ENCODE data around the gene PRX.
"Not testable (repeated sequence)": the region's sequence is repeated elsewhere in the genome, so short reads cannot be mapped to it uniquely, and the experiment has no call there.

PRX gene

DNA sequence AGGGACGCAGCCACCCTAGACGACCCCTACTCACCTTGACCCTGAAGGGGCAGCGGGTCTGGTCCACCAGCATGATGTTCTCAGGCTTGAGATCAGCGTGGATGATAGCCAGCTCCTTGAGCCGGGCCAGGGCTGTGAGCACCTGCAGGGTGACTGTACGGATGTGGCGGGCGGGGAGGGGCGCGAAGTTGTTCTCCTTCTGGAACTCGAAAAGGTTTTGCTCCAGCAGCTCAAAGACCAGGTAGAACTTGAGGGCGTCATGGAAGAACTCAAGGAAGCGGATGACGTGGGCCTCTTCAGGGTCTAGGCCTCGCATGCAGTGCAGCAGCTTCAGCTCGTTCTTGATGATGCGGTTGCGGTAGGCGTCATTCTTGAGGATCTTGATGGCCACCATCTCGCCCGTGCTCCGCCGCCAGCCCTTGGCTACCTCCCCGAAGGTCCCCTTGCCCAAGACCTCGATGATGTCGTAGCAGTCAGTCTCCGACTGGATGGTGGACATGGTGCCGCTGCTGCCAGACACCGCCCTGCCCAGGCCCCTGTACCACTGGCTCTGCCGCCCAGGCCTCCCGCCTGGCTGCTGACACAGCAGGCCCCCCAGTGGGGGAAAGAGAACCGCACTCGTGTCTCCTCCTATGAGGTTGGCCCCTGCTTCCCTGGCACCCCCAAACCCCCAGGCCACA lies 23.6 kb downstream of the PRX start:
- no peak for DNase-seq

DNA sequence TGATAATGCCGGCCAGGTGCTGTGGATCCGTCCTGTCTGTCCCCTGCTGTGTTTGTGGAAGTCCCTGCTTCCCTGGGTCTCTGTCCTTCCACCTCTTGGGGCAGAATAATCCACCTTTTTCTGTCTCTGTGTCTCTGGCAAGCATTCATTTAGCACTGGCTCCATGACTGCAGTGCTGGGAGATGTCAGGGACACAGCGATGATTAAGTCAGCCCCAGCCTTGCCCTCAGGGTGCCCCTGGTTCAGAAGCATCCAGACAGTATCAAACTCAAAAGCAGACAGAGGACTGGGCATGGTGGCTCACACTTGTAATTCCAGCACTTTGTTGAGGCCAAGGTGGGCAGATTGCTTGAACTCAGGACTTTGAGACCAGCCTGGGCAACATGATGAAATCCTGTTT lies 24.7 kb downstream of the PRX start:
- no peak for DNase-seq

DNA sequence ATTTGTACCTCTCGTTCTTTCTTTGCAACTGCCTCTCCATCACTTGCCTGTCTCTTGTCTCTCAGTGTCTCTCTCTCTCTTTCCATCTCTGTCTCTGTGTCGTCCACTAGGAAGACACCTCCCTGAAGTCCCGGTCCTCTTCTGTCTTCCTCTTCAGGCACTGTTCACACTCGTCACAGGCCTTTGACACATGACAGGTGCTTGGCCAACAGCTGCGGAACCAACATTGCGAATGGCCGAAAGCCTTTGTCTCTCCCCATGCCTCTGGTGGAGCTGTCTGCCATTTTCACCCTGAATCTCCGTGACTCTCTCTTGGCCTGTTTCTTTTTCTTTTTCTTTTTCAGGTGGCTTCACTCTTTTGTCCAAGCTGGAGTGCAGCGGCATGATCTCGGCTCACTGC lies 26.0 kb downstream of the PRX start:
- DNase-seq = no peak

DNA sequence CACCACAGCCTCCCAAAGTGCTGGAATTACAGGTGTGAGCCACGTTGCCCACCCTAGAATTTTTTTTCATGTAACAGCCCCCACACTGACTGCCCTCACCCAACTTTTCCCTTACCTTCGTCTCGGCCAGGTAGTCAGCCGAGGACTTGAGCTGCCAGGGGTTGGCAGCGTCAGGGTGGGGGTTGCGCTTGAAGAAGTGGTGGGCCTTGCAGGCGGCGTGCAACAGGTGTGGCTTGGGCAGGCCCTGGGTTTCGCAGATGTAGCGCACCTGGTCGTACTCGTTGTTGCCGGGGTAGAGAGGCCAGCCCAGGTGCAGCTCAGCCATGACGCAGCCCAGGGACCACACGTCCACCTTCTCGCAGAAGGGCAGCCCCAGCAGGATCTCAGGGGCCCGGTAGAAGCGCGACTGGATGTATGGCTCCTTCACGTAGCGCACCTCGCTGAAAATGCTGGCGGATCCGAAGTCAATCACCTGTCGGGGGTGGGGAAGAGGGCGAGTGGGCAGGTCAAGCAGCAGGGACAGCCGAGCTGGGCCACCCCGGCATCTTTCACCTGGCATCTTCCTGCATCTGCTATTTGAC lies 29.4 kb downstream of the PRX start:
- no peak for DNase-seq

DNA sequence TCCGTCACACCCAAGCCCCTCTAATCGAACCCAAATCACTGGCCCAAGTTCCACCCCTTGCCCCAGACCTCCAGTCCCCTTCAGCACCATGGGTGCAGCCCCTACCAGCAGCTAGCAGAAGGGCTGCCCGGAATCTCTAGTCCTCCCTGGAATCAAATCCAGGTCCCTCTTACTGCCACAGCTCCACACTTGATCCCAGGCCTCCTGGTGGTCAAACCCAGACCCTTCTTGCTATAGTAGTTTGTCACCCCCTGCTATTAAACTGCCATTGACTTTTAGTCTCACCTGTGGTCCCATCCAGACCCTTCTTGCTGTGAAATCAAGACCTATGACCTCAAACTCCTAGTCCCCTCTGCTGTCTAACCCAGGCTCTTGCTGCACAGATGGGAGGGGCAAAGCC lies 31.9 kb downstream of the PRX start:
- no peak for DNase-seq

DNA sequence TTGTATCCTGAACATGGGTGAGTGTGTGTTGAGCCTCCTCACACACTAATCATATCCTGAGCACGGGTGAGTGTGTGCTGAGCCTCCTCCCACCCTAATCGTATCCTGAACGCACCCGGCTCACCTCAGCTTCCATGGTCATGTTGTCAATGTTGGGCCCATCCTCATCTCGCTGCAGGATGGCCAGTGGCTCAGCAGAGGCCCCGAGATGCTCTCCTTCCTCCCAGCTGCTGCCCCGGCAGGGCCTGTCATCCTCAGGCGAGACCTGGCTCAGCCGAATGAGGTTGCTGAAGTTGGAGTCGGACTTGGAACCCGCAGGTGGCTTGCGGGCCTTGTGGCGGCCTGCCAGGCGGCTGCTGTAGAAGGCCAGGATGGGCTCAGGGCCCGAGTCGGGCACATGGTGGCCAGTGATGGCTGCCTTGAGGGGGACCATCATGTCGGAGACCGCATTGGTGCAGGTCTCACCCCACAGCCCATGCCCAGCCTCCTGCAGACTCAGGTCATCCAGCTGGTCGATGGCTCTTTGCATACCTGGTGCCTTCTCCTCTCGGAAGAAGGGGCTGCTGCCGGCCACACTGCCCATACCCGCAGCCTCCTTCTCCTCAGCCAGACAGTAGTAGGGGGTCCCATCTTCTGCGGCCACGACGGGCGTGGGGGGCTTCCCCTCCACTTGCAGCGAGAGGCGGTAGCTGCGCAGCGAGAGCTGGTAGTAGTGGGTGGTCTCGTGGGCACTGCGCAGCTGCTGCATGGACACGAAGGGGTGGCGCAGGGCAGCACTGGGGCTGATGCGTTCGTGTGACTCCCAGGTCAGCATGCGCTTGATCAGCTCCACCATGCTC lies 32.8 kb downstream of the PRX start:
- no peak for DNase-seq

DNA sequence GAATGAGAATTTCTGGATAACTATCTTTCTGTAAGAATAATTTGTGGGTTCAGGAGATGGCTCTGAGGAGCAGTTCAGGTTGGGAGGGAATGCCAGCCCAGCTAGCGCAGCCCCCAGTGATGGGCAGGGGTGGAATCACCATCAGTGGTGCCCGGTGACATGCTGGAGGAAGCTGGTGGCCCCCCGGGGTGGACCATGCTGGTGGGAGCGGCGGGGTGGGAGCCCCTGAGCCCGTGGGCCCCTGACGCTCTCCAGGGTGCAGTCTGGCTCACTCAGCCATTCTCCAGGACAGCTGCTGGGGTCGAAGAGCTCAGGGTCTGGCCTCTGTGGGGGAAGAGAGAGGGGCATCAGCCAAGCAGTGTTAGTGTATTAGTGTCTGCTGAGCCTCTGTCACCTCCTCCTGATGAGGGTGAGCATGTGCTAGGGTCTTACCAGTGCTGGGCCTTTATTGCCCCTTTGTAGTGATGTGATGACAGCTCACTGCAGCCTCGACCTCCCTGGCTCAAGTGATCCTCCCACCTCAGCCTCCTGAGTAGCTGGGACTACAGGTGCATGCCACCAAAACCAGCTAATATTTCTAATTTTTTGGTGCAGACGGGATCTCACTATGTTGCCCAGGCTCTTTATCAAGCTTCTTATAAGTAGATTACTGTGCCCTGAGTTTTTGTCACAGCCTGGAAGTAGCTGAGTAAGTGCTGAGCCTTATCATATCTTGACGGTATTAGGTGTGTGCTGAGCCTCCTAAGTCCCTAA lies 33.6 kb downstream of the PRX start:
- DNase-seq = no peak

DNA sequence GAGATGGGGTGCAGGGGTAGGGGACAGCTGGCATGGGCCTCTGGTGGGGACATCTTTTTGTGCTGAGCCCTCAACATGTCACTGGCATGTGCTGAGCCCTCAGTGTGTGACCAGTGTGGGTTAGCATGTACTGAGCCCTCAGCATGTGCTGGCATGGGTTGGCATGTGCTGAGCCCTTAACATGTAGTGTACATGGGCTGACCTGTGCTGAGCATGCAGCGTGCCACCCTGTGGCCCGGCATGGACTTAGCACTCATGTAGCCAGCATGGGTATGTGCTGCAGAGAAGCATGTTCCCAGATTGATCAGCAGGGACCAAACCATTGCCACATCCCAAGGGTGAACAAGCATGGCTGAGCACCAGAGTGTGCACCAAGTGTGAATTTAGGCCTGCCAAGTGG lies 34.7 kb downstream of the PRX start:
- DNase-seq = no peak

DNA sequence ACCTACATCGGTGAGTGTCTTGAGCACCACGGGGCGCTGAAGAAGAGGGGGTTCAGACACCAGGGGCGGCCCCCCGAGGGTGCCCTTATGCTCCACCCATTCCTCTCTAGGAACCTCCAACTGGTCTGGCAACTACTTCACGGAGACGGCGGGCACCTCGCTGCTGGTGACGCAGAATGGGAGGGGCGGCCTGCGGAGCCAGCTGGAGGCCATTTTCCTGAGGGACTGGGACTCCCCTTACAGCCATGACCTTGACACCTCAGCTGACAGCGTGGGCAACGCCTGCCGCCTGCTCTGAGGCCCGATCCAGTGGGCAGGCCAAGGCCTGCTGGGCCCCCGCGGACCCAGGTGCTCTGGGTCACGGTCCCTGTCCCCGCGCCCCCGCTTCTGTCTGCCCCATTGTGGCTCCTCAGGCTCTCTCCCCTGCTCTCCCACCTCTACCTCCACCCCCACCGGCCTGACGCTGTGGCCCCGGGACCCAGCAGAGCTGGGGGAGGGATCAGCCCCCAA lies 35.2 kb downstream of the PRX start:
- no peak for DNase-seq

DNA sequence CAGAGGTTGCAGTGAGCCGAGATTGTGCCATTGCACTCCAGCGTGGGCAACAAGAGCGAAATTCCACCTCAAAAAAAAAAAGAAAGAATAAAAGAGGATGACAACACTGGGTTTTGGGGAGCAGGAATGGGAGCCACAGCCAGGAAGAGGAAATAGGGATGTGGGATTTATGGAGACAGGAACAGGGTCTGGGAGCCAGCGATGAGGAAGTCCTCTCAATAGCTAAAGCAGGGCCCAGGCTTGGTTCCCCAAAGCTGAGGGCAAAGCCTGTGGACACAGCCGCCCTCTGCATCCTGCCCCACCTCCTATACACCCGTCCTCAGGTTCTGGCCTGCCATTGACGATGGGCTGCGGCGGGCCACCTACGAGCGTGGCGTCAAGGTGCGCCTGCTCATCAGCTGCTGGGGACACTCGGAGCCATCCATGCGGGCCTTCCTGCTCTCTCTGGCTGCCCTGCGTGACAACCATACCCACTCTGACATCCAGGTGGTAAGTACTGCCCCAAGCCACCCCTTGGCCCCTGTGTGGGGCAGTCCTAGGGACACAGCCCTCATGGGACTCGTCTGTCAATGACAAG lies 36.8 kb downstream of the PRX start:
- DNase-seq = no peak

DNA sequence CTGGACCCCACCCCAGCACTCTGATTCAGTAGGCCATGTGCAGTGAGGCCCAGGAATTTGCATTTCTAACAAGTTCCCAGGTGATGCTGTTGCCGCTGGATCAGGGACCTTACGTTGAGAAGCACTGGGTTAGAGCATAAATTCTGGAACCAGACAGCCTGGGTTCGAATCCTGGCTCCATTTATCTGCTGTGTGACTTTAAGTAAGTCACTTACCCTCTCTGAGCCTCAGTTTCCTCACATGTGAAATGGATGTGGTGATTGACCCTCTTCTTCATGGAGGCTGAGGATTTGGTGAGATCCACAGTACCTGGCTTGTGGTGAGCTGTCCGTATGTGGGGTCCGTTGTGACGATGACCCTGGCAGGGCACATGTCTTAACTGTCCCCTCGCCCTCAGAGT lies 39.1 kb downstream of the PRX start:
- no peak for DNase-seq

DNA sequence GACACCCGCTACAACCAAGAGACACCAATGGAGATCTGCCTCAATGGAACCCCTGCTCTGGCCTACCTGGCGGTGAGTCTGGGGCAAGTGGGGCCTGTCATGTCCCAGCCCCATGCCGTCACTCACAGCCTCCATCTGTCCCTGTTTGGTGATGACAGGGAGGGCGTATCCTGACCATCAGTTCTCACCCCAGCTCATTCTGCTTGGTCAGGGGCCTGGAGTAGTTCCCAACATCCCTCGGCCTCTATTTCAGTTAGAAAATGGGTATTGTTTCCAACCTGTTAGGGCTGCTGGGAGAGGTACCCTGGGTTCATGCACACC lies 41.4 kb downstream of the PRX start:
- DNase-seq = no peak

DNA sequence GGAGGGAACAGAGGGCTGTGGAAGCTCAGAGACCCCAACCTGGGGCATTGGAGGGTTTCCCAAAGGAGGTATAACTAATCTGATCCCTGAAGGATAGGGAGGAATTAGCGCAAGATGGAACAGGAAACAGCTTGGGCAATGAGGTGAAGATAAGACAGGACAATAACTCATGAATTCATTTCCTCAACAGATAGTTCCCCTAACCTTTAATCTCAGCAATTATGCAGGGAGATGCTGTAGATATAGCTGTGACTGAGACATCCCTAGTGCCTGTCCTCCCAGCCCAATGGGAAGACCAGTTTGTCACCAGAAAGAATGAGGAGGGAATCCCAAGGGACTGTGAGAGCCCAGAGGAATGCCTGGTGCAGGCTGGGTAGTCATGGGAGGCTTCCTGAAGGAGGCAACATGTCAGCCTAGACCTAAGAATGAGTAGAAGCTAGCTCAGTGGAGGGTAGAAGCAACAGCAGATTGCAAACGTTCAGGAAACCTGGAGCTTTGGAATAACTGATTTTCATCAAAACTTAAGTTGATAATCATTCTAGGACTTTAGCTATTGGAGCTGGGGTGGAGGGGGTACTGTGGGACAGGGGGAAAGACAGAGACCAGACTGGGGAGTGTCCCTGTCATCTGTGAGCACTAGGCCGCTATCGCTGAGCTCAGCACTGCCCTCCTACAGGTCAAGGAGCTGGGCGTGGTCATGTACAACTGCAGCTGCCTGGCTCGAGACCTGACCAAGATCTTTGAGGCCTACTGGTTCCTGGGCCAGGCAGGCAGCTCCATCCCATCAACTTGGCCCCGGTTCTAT lies 42.0 kb downstream of the PRX start:
- no peak for DNase-seq

DNA sequence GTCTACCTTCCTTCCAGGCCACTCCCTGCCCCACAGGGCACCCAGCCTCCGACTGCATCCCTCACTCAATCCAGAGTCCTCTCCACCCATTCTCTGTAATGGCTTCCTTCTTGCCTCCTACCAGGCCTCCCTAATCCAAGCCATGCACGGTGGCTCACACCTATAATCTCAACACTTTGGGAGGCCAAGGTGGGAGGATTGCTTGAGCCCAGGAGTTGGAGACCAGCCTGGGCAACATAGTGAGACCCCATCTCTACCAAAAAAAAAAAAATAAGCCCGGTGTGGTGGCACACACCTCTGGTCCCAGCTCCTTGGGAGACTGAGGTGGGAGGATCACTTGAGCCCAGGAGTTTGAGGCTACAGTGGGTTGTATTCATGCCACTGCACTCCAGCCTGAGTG lies 42.9 kb downstream of the PRX start:
- not testable (repeated sequence) for DNase-seq

DNA sequence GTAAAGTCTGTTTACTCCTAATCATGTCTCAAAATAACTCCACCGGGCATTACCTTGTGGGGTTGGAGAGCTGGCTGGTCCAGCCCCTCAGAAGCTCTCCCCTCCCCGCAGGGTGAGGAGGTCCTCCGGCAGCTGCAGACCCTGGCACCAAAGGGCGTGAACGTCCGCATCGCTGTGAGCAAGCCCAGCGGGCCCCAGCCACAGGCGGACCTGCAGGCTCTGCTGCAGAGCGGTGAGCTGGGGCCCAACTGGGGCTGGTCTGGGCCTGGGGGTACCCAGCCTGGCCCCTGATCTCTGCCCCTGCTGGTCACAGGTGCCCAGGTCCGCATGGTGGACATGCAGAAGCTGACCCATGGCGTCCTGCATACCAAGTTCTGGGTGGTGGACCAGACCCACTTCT lies 43.4 kb downstream of the PRX start:
- DNase-seq = no peak

DNA sequence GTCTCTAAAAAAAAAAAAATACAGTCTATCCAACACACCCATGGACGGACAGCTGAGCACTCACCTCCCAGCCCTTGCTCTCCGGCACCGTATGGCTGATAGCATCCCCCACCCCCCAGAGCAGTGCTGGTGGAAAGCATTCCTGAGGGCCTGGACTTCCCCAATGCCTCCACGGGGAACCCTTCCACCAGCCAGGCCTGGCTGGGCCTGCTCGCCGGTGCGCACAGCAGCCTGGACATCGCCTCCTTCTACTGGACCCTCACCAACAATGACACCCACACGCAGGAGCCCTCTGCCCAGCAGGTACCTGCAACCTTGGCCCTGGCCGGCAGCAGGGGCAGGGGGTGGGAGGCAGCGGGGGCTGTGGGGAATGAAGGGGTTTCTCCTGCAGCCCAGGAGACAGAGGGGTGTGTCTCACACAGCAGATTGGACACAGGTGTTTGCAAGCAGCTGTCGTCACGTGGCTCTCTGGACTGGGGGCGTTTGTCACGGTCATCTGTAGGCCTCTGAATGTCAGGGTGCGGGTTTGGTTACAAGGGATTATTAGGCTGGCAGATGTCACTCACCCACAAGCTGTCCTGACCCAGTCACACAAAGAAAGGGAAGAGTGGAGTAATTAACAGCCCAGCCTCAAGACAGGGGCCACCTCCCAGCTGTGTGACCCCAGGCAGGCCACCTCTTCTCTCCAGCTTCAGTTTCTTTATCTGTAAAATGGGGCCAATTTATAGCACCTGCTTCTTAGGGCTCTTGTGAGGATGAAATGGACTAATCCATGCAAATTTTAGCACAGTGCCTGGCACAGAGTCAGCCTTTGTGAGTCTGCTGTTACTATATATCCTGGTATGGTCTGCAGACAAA lies 45.4 kb downstream of the PRX start:
- no peak for DNase-seq

DNA sequence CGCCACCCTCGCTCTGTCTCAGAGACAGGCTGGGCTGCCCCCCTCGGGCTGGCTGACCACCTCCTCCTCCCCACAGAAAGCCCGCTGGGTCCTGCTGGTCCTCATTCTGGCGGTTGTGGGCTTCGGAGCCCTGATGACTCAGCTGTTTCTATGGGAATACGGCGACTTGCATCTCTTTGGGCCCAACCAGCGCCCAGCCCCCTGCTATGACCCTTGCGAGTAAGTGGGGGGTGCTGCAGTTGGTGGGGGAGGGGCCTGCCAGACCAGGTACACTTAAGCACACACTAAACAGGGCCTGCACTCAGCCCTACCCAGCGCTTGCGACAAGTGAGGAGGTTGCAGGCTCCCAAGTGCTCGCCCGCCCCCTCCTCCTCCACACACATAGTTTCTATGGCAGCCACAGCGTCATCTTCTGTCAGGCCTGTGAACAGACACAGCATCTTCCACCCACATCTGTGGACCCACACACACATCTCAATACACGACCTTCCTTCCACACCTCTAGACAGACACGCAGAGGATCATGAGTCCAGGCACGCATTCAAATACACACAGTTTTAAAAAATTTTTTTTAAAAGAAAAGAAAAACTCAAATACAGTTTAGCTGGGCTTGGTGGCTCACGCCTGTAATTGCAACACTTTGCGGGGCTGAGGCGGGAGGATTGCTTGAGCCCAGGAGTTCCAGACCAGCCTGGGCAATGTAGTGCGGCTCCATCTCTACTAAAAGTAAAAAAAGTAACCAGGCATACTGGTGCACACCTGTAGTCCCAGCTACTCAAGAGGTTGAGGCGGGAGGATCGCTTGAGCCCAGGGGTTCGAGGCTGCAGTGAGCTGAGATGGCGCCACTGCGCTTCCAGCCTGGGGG lies 46.2 kb downstream of the PRX start:
- peak; percentile 89 for DNase-seq

DNA sequence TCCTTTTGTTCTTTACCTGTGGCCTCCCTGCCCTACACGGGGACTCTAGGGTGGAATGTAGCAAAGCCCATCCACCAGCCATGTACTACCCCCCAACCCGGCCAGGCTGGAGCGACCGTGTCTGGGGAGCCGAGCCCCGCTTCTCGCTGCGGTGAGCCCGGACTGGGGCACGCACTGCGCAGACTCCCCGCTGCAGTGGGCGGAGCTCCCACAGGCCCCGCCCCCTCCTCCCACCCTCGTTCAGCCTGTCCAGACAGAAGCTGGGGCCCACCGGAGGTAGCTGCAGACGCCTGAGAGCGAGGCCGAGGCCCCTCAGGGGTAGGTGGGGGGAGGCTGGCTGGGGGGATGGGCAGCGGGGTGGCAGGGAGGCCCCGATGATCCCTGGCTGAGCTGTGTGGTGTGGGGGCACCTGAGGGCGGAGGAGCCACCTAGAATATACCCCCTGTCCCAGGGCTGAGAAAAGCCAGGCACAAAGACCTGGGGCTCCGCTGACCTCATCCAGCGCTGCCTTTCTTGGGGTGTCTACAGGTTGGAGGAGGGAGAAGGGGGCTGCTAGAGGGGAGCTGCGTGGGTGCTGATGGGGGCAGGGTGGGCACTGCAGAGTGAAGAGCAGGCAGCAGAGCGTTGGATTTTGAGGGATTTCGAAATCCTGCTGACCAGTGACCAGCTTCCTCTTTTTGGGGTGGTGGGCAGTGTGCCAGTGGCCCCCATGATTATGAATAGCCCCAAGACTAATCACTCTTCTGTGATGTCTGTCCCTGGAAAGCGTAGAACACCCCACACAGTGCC lies 47.4 kb downstream of the PRX start:
- DNase-seq = peak; percentile 87

DNA sequence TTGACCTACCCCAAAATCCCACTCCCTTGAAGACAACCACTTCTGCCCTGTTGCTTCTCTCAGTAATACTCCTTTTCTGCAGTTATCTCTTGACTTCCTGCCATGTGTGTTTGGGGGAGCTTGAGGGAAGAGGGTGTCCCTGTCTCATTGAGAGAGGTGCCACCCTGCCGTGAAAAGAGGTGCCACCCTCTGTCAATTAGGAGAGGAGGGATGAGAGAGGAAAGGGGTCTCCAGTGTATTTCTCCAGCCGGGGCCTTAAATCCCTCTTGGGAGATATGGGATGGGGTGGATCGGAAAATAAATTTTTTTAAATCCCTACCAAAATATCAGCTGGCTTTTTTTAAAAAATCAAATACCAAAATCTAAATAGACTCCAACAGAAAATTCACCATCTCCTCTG lies 48.2 kb downstream of the PRX start:
- no peak for DNase-seq

Data from retina (tissue), 1 donor.